Neural progenitor cell (in vitro differentiated cells): ENCODE results near the gene TBL2.

Experiments used
- EZH2 ChIP-seq: fragments of 200-600 bp; sonication (generic); IDR thresholded peaks from 2 replicates; pipeline ENCODE4 v1.6.1; 2017; ENCODE audit warnings: antibody characterized with exemption, mild to moderate bottlenecking, moderate library complexity
- TF ChIP-seq, protein P1 (sequence below): fragments of 200-600 bp; sonication (generic); IDR thresholded peaks from 2 replicates; pipeline ENCODE4 v1.5.1; 2017; ENCODE audit warnings: antibody characterized with exemption, mild to moderate bottlenecking

DNA sequence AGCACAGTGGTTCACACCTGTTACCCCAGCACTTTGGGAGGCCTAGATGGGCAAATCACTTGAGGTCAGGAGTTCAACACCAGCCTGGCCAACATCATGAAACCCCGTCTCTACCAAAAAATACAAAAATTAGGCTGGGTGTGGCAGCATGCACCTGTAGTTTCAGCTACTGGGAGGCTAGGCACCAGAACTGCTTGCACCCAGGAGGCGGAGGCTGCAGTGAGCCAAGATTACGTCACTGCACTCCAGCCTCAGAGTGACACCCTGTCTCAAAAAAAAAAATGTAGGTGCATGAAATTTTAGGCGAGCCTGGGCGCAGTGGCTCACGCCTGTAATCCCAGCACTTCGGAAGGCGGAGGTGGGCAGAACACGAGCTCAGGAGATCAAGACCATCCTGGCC is 30.5 kb downstream of the TBL2 start:
- TF ChIP-seq, protein P1, sequence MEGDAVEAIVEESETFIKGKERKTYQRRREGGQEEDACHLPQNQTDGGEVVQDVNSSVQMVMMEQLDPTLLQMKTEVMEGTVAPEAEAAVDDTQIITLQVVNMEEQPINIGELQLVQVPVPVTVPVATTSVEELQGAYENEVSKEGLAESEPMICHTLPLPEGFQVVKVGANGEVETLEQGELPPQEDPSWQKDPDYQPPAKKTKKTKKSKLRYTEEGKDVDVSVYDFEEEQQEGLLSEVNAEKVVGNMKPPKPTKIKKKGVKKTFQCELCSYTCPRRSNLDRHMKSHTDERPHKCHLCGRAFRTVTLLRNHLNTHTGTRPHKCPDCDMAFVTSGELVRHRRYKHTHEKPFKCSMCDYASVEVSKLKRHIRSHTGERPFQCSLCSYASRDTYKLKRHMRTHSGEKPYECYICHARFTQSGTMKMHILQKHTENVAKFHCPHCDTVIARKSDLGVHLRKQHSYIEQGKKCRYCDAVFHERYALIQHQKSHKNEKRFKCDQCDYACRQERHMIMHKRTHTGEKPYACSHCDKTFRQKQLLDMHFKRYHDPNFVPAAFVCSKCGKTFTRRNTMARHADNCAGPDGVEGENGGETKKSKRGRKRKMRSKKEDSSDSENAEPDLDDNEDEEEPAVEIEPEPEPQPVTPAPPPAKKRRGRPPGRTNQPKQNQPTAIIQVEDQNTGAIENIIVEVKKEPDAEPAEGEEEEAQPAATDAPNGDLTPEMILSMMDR: no peak
- no peak for TF ChIP-seq EZH2
